Kidney (tissue), 14 donors: ENCODE data around the gene STAT6. TPM values are rescaled to one million over a fixed set of nuclear protein-coding genes. Genes with fewer than 3 reads are reported as not detected.

ENCODE experiments used
- DNase-seq, 5 donors: peaks; one replicate each; pipeline ENCODE4 v3.0.0-alpha.2; 2013 to 2020
- FAIRE-seq: peaks from 2 replicates; lab custom pipeline; 2012; peaks lifted over from hg19 to GRCh38; lab: Jason Lieb, UNC
- H3K27ac ChIP-seq, 2 donors: one replicate each; pipeline ENCODE4 v1.7.0; 2013; ENCODE audit warnings: low read depth in 2 of 2, low read length in 2 of 2, inconsistent platforms in 1 of 2
- H3K27me3 ChIP-seq: one replicate; pipeline ENCODE4 v1.7.1; 2013; ENCODE audit warnings: low read length, inconsistent platforms; ENCODE audit not compliant: control insufficient read depth, insufficient read depth
- H3K36me3 ChIP-seq, 3 donors: one replicate each; pipeline versions ENCODE4 v1.7.0 to v1.7.1; 2013; ENCODE audit warnings: low read length in 3 of 3, control low read depth in 1 of 3, inconsistent platforms in 1 of 3; ENCODE audit not compliant: insufficient read depth in 3 of 3, control insufficient read depth in 2 of 3
- H3K4me1 ChIP-seq, 3 donors: one replicate each; pipeline versions ENCODE4 v1.7.0 to v1.7.1; 2013; ENCODE audit warnings: low read length in 3 of 3, inconsistent platforms in 1 of 3, low read depth in 1 of 3; ENCODE audit not compliant: control insufficient read depth in 2 of 3, insufficient read depth in 2 of 3
- H3K4me3 ChIP-seq, 3 donors: one replicate each; pipeline versions ENCODE4 v1.7.0 to v1.8.1; 2013; ENCODE audit warnings: low read length in 3 of 3, control low read depth in 1 of 3, inconsistent platforms in 1 of 3
- H3K9ac ChIP-seq, 3 donors: one replicate each; pipeline versions ENCODE4 v1.7.0 to v1.7.1; 2013; ENCODE audit warnings: low read length in 3 of 3, control low read depth in 1 of 3, inconsistent platforms in 1 of 3
- H3K9me3 ChIP-seq, 3 donors: one replicate each; pipeline versions ENCODE4 v1.7.0 to v1.7.1; 2013; ENCODE audit warnings: low read length in 3 of 3, control low read depth in 1 of 3, inconsistent platforms in 1 of 3; ENCODE audit not compliant: control insufficient read depth in 2 of 3, insufficient read depth in 1 of 3
- intact Hi-C: fragments of 100-400 bp; cut with DNase I; formaldehyde crosslinking; loops from one replicate; pipeline ENCODE4 v1.11.1; 2022
- polyA plus RNA-seq: library from polyadenylated mRNA; stranded (reverse); fragments of 350-450 nt; fragmentation: Illumina TruSeq; extraction: RNeasy Lipid Tissue Mini Kit (QIAGEN cat#74804); gene quantifications from one replicate; pipeline ENCODE4 v1.2.3, GENCODE V29; 2014; ENCODE audit warnings: low read depth, low replicate concordance; ENCODE audit not compliant: insufficient read depth
- total RNA-seq: library from RNA; stranded (reverse); fragmentation: NEBNext Ultra II Directional; extraction: Animal tissue kit (Norgen Biotek cat#: 25700); gene quantifications from one replicate; pipeline ENCODE4 v1.2.1, GENCODE V29; 2021
- TF ChIP-seq, protein P1 (sequence below): IDR thresholded peaks from 3 replicates; pipeline ENCODE4 v1.5.1; 2012; ENCODE audit warnings: mild to moderate bottlenecking, moderate library complexity, borderline replicate concordance; ENCODE audit not compliant: insufficient read depth; ENCODE audit errors: extremely low read depth
- donor health status: control.
- donor health status: control.
- donor health status: control.
- donor health status: control.
- donor health status: control.
- donor health status: DM: yes; HTN: yes; CAD: no.
- donor health status: Normal renal cell carcinoma (clear cell type).

The STAT6 gene
- total and polyA plus RNA-seq, 2 donors from 2014 or later = 74.8 to 232 TPM

DNA sequence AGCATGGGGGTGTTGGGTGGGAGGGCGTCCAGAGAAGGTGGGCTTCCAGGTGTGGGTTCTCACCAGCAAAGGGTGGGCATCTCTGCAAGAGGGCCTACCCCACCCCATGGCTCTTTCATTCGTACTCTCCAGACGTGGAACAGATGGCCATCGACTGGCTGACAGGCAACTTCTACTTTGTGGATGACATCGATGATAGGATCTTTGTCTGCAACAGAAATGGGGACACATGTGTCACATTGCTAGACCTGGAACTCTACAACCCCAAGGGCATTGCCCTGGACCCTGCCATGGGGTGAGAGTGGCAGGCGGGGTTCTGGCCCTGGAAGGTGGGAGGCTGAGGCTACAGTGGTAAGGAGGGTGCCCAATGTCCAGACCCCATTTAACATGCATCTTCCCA, 42.9 kb upstream of the STAT6 start:
- intact Hi-C loops = no loop called here
- H3K9ac ChIP-seq = no peak overlapping the region
- H3K4me3 ChIP-seq = no peak overlapping the region
- no peak for FAIRE-seq
- H3K9me3 ChIP-seq = no peaks in the 10 kb centered on the region
- no peaks in the 10 kb centered on the region for H3K27me3 ChIP-seq
- peaks cover 2 to 23% (median 4%) of the 10 kb centered on the region in 3 donors for H3K36me3 ChIP-seq
- TF ChIP-seq, protein P1, sequence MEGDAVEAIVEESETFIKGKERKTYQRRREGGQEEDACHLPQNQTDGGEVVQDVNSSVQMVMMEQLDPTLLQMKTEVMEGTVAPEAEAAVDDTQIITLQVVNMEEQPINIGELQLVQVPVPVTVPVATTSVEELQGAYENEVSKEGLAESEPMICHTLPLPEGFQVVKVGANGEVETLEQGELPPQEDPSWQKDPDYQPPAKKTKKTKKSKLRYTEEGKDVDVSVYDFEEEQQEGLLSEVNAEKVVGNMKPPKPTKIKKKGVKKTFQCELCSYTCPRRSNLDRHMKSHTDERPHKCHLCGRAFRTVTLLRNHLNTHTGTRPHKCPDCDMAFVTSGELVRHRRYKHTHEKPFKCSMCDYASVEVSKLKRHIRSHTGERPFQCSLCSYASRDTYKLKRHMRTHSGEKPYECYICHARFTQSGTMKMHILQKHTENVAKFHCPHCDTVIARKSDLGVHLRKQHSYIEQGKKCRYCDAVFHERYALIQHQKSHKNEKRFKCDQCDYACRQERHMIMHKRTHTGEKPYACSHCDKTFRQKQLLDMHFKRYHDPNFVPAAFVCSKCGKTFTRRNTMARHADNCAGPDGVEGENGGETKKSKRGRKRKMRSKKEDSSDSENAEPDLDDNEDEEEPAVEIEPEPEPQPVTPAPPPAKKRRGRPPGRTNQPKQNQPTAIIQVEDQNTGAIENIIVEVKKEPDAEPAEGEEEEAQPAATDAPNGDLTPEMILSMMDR = no peak
- DNase-seq = no peak
- H3K27ac ChIP-seq = no peak overlapping the region
- peaks cover 0 to 14% (median 5%) of the 10 kb centered on the region in 3 donors for H3K4me1 ChIP-seq

DNA sequence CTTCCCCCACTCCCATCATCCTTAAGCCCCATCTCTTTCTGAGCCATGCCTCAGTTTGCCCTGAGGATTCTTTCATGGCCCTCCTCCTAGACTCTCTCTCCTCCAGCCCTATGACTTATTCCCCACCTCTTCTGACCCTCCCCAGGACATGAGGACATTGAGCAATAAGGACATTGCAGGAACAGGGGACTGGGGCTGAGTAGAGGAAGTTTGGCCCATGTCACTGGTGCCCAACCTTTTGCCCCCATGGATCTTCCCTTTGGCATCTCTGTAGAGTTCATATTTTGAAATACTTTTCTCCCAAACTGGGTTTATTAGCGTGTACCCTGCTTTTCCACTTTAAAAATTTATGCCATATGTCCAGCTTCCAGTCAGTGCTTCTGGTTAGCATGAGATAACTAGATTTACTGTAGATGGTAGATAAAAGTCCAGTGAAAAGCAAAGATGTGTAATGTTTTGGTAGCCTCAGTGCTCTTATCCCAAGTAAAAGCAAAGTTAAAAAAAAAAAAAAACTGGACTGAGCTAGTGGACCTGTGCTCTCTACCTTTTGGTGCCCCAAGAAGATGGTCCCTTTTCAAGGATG, 42.3 kb upstream of the STAT6 start:
- H3K27ac ChIP-seq = peak overlapping the region in 1 of 2 donors; percentile 59
- peaks cover 0 to 12% (median 5%) of the 10 kb centered on the region in 3 donors for H3K4me1 ChIP-seq
- no peaks in the 10 kb centered on the region for H3K27me3 ChIP-seq
- H3K4me3 ChIP-seq = no peak overlapping the region
- DNase-seq = no peak
- peaks cover 0 to 23% (median 2%) of the 10 kb centered on the region in 3 donors for H3K36me3 ChIP-seq
- TF ChIP-seq, protein P1 = no peak
- intact Hi-C loops = no loop called here
- no peaks in the 10 kb centered on the region for H3K9me3 ChIP-seq
- no peak for FAIRE-seq
- no peak overlapping the region for H3K9ac ChIP-seq

DNA sequence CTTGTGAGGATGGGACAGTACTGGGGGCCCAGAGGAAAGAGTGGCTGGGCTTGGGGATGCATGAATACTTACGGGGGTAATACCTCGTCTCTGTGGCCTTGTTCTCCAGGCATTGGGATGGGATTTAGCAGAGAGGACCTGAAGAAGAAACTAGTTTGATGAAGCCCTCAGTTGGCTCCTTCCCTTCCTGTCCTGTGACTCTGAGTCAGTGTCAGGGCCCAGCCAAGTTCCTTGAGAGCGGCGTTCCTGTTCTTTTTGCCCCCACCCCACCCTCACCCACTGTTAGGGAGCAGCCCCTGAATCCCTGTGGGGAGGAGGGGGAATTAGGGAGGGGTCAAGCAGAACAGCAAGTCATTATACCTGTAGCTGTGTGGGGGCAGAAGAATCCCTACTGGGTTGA, 41.5 kb upstream of the STAT6 start:
- Histone ChIP-seq H3K27ac (peak overlapping the region; percentile 43 to 59), H3K4me3 (no peak overlapping the region), H3K27me3 (no peaks in the 10 kb centered on the region), H3K9me3 (no peaks in the 10 kb centered on the region), H3K36me3 (peaks cover 0 to 19% (median 2%) of the 10 kb centered on the region in 3 donors), H3K9ac (no peak overlapping the region), H3K4me1 (peaks cover 0 to 15% (median 5%) of the 10 kb centered on the region in 3 donors)
- no peak for FAIRE-seq
- intact Hi-C loops = no loop called here
- TF ChIP-seq, protein P1 = no peak
- DNase-seq = no peak
